GM12878 (cell line): ENCODE data around the gene TUNAR. TPM values are rescaled to one million over a fixed set of nuclear protein-coding genes. Genes with fewer than 3 reads are reported as not detected.

ENCODE experiments used
- ATAC-seq: fragments of 200-7000 bp; cut with Tn5 transposase; 3 replicates; pipeline ENCODE4 v1.9.1; 2020; ENCODE audit warnings: mild to moderate bottlenecking, moderate library complexity
- BruUV-seq: library from RNA; stranded (reverse); fragments of 400-500 nt; replicated peaks from 2 replicates; lab custom pipeline; 2021; lab: Mats Ljungman, UMichigan
- CTCF ChIA-PET: fragments of 300-600 bp; sonication (Branson Sonifier 250); formaldehyde crosslinking; extraction: SDS; loops from one replicate; lab custom pipeline; 2021; ENCODE audit warnings: inconsistent platforms; lab: Yijun Ruan, JAX
- POLR2A ChIA-PET: fragments of 350-600 bp; formaldehyde crosslinking; extraction: SDS; loops from one replicate; lab custom pipeline; 2021; ENCODE audit warnings: inconsistent platforms; lab: Charles Lee
- RAD21 ChIA-PET: fragments of 300-600 bp; sonication (Branson Sonifier 250); formaldehyde crosslinking; loops from one replicate; lab custom pipeline; 2023; ENCODE audit warnings: antibody characterized with exemption; ENCODE audit not compliant: unreplicated experiment; lab: Charles Lee
- SMC1A ChIA-PET: fragments of 300-600 bp; sonication (Branson Sonifier 250); formaldehyde crosslinking; loops from one replicate; lab custom pipeline; 2023; ENCODE audit not compliant: unreplicated experiment, uncharacterized antibody; lab: Charles Lee
- DNase-seq: peaks from one replicate; pipeline ENCODE4 v3.0.0-alpha.2; 2011; ENCODE audit warnings: low read depth, low spot score
- FAIRE-seq: peaks from 3 replicates; lab custom pipeline; 2011; peaks lifted over from hg19 to GRCh38; lab: Jason Lieb, UNC
- H2AFZ ChIP-seq: 2 replicates; pipeline ENCODE4 v1.6.0; 2011; ENCODE audit warnings: low read depth, low read length, control low read depth; ENCODE audit not compliant: control insufficient read depth
- H3K27ac ChIP-seq: 2 replicates; pipeline ENCODE4 v1.5.1; 2011; ENCODE audit warnings: control low read depth; ENCODE audit not compliant: control insufficient read depth, insufficient read depth
- H3K27me3 ChIP-seq, 2 experiments: replicated peaks in 1 of 2; 2 replicates each; pipeline versions ENCODE4 v1.6.0 to v1.6.1; 2011; ENCODE audit warnings: low read length in 1 of 2; ENCODE audit not compliant: control insufficient read depth in 2 of 2, insufficient read depth in 2 of 2
- H3K36me3 ChIP-seq, 2 experiments: 2 replicates each; pipeline ENCODE4 v1.5.1; 2011; ENCODE audit warnings: low read length in 1 of 2; ENCODE audit not compliant: control insufficient read depth in 2 of 2, insufficient read depth in 2 of 2
- H3K4me1 ChIP-seq: 2 replicates; pipeline ENCODE4 v1.6.1; 2011; ENCODE audit warnings: mild to moderate bottlenecking, low read length, moderate library complexity, mixed read lengths; ENCODE audit not compliant: control insufficient read depth, insufficient read depth
- H3K4me2 ChIP-seq: 2 replicates; pipeline ENCODE4 v1.6.0; 2011; ENCODE audit warnings: control low read depth; ENCODE audit not compliant: control insufficient read depth, insufficient read depth
- H3K4me3 ChIP-seq: fragments of 200-600 bp; sonication (generic); 2 replicates; pipeline ENCODE4 v1.5.1; 2016
- H3K79me2 ChIP-seq: 2 replicates; pipeline ENCODE4 v1.6.0; 2011; ENCODE audit warnings: low read length; ENCODE audit not compliant: control insufficient read depth, insufficient read depth
- H3K9ac ChIP-seq: 2 replicates; pipeline ENCODE4 v1.8.0; 2011; ENCODE audit warnings: low read length, control low read depth, mixed read lengths; ENCODE audit not compliant: control insufficient read depth, insufficient read depth
- H3K9me3 ChIP-seq: replicated peaks from 3 replicates; pipeline ENCODE4 v1.5.1; 2011; ENCODE audit warnings: mild to moderate bottlenecking, low read length; ENCODE audit not compliant: control insufficient read depth, insufficient read depth
- H4K20me1 ChIP-seq: 2 replicates; pipeline ENCODE4 v1.6.0; 2011; ENCODE audit not compliant: control insufficient read depth, insufficient read depth
- BCL11A ChIP-seq: IDR thresholded peaks from 2 replicates; pipeline ENCODE4 v1.6.1; 2011; ENCODE audit warnings: low read depth, low read length
- HDAC2 ChIP-seq: fragments of 200-600 bp; sonication (generic); IDR thresholded peaks from 2 replicates; pipeline ENCODE4 v1.6.1; 2017
- IKZF1 ChIP-seq: fragments of 450-650 bp; conservative IDR thresholded peaks from 2 replicates; pipeline ENCODE4 v1.6.1; 2017; ENCODE audit warnings: antibody characterized with exemption, mild to moderate bottlenecking
- PAX5 ChIP-seq: IDR thresholded peaks from 2 replicates; pipeline ENCODE4 v1.6.1; 2011; ENCODE audit warnings: low read depth, low read length, borderline replicate concordance
- PML ChIP-seq: IDR thresholded peaks from 2 replicates; pipeline ENCODE4 v1.6.1; 2012; ENCODE audit warnings: low read length, inconsistent platforms
- POLR2AphosphoS5 ChIP-seq: IDR thresholded peaks from 2 replicates; pipeline ENCODE4 v1.6.1; 2011; ENCODE audit warnings: mild to moderate bottlenecking, low read length, inconsistent platforms
- SREBF1 ChIP-seq: IDR thresholded peaks from 2 replicates; pipeline ENCODE4 v1.6.1; 2012; ENCODE audit warnings: mild to moderate bottlenecking, low read length
- SREBF2 ChIP-seq: IDR thresholded peaks from 2 replicates; pipeline ENCODE4 v1.6.1; 2012; ENCODE audit warnings: mild to moderate bottlenecking, low read length
- TBL1XR1 ChIP-seq: IDR thresholded peaks from 2 replicates; pipeline ENCODE4 v1.6.1; 2012; ENCODE audit warnings: low read depth, low read length, improper control_type of control experiment
- ZNF622 ChIP-seq: fragments of 450-650 bp; IDR thresholded peaks from 2 replicates; pipeline ENCODE4 v1.6.1; 2017; ENCODE audit warnings: mild to moderate bottlenecking, inconsistent platforms
- in situ Hi-C: fragments of 300-500 bp; cut with MboI; formaldehyde crosslinking; loops from 9 replicates; pipeline ENCODE4 v1.14.3; 2018; ENCODE audit warnings: mixed read lengths
- intact Hi-C: fragments of 100-400 bp; cut with micrococcal nuclease; formaldehyde crosslinking; loops from one replicate; pipeline ENCODE4 v1.14.2; 2022; ENCODE audit not compliant: unreplicated experiment
- polyA plus RNA-seq, 11 experiments: library from polyadenylated mRNA; depleted of rRNA in 4 of 11; unstranded in 6 of 11; stranded (reverse) in 5 of 11; fragments of >200 nt; fragmentation: Nextera tagmentation in 4 of 11; fragmentation: Illumina TruSeq in 1 of 11; extraction: Ambion mirVana in 4 of 11; extraction: Trizol in 1 of 11; gene quantifications; 1 replicate in 1 of 11; 2 replicates in 10 of 11; pipeline versions ENCODE4 v1.2.1 to v1.2.3, GENCODE V29; 2011 to 2016; ENCODE audit warnings: inconsistent platforms in 2 of 11, missing spikeins in 2 of 11, low read depth in 1 of 11
- total RNA-seq, 4 experiments: library from RNA; depleted of rRNA in 3 of 4; stranded (reverse); fragments of >200 nt in 3 of 4; fragmentation: Illumina TruSeq in 1 of 4; extraction: Trizol in 1 of 4; gene quantifications; 2 replicates each; pipeline versions ENCODE4 v1.2.1 to v1.2.3, GENCODE V29; 2013 to 2021
- TF ChIP-seq, protein P1 (sequence below): fragments of 450-650 bp; IDR thresholded peaks from 2 replicates; pipeline ENCODE4 v1.6.1; 2017; ENCODE audit warnings: antibody characterized with exemption, mild to moderate bottlenecking, moderate library complexity

TUNAR gene
- total and polyA plus RNA-seq, 10 of the 15 experiments (the other 5 are each of a cell fraction or from before 2014, with no cell fraction given), result 0.02 TPM; not detected in 9

- TF ChIP-seq, protein P1, sequence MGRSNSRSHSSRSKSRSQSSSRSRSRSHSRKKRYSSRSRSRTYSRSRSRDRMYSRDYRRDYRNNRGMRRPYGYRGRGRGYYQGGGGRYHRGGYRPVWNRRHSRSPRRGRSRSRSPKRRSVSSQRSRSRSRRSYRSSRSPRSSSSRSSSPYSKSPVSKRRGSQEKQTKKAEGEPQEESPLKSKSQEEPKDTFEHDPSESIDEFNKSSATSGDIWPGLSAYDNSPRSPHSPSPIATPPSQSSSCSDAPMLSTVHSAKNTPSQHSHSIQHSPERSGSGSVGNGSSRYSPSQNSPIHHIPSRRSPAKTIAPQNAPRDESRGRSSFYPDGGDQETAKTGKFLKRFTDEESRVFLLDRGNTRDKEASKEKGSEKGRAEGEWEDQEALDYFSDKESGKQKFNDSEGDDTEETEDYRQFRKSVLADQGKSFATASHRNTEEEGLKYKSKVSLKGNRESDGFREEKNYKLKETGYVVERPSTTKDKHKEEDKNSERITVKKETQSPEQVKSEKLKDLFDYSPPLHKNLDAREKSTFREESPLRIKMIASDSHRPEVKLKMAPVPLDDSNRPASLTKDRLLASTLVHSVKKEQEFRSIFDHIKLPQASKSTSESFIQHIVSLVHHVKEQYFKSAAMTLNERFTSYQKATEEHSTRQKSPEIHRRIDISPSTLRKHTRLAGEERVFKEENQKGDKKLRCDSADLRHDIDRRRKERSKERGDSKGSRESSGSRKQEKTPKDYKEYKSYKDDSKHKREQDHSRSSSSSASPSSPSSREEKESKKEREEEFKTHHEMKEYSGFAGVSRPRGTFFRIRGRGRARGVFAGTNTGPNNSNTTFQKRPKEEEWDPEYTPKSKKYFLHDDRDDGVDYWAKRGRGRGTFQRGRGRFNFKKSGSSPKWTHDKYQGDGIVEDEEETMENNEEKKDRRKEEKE, result no peak
- TF ChIP-seq BCL11A (no peak), PML (no peak), PAX5 (no peak), POLR2AphosphoS5 (no peak), ZNF622 (no peak)
Observed at GRCh38 chr14:95928751-95929150, 52.1 kb downstream of the TUNAR start (continued).

DNA sequence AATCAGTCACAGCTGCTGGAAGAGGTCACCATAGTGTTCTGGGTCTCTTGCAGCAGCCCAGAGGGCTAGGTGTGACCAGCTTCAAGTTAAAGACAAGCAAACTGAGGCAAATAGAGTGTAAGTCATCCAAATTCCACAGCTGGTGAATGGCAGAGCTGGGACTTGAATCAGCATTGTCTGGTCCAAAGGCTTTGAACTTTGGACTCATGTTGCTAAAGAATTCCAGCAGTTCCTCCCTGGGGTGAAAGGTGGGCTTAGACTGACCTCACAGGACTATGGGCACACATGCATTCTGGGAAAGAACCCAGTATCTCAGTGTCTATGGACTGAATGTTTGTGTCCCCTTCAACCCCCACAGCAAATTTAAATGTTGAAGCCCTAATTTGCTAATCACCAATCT is 54.8 kb downstream of the TUNAR start:
- H3K9ac ChIP-seq, result no peak overlapping the region
- intact Hi-C loops (no loop called here), in situ Hi-C loops (no loop called here)
- BruUV-seq, result no TSS peak
- no peaks in the 10 kb centered on the region for H3K36me3 ChIP-seq
- FAIRE-seq, result no peak
- no peak overlapping the region for H3K4me2 ChIP-seq
- no peak overlapping the region for H3K4me3 ChIP-seq
- H3K79me2 ChIP-seq, result no peaks in the 10 kb centered on the region
- no peak overlapping the region for H3K27ac ChIP-seq
- POLR2A ChIA-PET, result no interaction called here
- CTCF ChIA-PET, result no interaction called here
- H3K9me3 ChIP-seq, result no peaks in the 10 kb centered on the region
- no peak for TF ChIP-seq HDAC2
- TF ChIP-seq POLR2AphosphoS5, result no peak
- TF ChIP-seq SREBF2, result no peak
- no peak for TF ChIP-seq TBL1XR1
- no peak for TF ChIP-seq SREBF1
- no peak for TF ChIP-seq IKZF1
- peaks cover 0 to 2% of the 10 kb centered on the region in 2 experiments; a peak in 1 of 4 replicates for H3K27me3 ChIP-seq
- RAD21 ChIA-PET, result no interaction called here
- ATAC-seq, result no peak
- H4K20me1 ChIP-seq, result no peaks in the 10 kb centered on the region
- H3K4me1 ChIP-seq, result no peaks in the 10 kb centered on the region
- no peak for DNase-seq
- H2AFZ ChIP-seq, result no peak overlapping the region
- SMC1A ChIA-PET, result no interaction called here
